ENCODE measurements around the gene SIGLEC14.
"Not testable (repeated sequence)": the region's sequence is repeated elsewhere in the genome, so short reads cannot be mapped to it uniquely, and the experiment has no call there.

Gene SIGLEC14, protein sequence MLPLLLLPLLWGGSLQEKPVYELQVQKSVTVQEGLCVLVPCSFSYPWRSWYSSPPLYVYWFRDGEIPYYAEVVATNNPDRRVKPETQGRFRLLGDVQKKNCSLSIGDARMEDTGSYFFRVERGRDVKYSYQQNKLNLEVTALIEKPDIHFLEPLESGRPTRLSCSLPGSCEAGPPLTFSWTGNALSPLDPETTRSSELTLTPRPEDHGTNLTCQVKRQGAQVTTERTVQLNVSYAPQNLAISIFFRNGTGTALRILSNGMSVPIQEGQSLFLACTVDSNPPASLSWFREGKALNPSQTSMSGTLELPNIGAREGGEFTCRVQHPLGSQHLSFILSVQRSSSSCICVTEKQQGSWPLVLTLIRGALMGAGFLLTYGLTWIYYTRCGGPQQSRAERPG

DNA sequence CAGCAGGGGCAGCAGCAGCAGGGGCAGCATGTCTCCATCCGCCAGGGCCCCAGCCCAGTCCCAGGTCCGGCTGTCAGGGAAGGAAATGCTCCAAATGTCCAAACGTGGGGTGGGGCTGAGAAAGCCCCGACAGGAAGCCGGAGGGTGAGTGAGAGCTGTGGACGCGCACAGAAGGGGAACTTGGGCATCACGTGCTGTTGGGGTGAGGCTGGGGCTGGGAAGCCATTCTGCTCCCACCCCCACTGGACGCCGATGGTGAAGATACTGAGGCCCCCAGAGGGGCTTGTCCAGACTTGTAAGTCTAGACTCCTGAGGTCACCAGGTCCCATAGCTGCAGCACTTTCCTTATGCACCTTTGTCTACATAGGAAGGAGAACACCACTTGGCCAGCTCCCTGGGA is at the start of gene SIGLEC14:
Gene SIGLEC14, minus strand, starts transcription at position 96 of the 400 bp plus-strand sequence. Its CDS starts 66 bp downstream, at position 30.
- DNase-seq (ENCODE audit: low read depth in 1 of 2, low spot score in 1 of 2) = not testable (repeated sequence)

GRCh38 chr19:51695702-51696315 is 49.2 kb upstream of the SIGLEC14 start:
- no peak for DNase-seq (ENCODE audit: low read depth in 1 of 2, low spot score in 1 of 2)

DNA sequence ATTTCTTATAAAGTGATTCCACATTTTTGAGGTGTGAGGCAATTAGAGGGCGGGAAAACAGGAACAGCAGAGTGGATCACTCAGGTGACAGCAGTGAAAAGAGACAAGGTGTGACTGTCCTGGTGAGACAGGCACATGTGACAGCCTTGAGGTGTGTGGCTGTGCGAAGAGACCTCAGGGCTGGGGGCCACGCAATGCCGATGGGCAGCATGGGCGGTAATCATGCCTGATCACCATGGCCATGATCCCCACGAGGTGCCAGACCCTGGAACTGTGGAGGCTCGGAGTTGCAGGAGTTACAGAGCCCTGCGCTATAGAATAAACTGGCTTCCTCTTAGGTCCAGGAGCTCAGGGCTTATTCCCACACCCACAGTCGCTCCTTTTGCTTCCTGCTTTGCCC is 48.5 kb upstream of the SIGLEC14 start:
- DNase-seq (ENCODE audit: low read depth in 1 of 2, low spot score in 1 of 2) = no peak

DNA sequence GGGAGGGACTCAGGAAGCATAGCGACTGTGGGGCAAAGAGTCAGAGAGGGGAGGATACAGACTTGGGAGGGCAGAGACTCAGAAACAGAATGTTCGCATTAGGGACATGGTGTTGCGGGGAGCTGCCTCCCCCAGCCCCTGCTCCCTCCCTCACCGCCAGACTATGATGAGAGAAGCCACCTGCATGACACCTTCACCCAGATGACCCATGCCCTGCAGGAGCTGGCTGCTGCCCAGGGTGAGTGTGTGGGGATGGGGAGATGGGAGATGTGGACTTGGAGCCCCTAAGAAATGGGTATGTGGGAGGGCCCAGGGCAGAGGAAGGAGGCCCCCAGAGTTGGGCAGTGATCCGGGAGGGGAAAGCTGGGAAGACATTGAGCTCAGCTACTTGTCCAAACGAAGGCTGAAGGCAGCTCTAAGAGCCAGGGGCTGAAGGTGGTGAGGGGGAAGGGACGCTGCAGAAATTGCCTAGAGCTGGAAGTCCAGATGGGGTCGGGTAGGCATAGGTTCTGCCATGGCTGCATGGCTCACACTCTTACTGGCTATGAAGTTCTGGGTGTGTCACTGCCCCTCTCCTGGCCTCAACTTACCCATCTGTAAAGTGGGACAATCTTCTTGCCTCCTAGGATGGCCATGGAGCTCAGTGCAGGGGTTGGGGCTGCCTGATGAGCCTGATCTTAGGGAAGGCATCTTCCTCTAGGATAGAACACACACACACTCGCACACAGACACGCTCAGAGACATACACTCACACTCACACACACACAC is 47.9 kb upstream of the SIGLEC14 start:
- DNase-seq (ENCODE audit: low read depth in 1 of 2, low spot score in 1 of 2) = no peak

DNA sequence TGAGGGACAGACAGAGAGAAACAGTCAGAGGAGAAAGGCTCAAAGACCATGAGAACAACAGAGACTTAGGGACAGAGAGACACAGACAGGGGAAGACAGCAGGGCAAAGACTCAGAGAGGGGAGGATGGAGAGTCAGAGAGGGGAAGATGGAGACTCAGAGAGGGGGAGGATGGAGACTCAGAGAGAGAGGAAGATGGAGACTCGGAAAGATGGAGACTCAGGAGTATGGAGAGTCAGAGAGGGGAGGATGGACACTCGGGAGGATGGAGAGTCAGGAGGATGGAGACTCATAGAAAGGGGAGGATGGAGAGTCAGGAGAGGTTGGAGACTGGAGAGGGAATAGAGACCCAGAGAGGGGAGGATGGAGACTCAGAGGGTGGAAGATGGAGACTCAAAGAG is 47.2 kb upstream of the SIGLEC14 start:
- DNase-seq (ENCODE audit: low read depth in 1 of 2, low spot score in 1 of 2) = no peak

- no peak for DNase-seq (ENCODE audit: low read depth in 1 of 2, low spot score in 1 of 2)
These were observed 46.6 kb upstream of the SIGLEC14 start, which contains the start of gene SPACA6 for GRCh38 chr19:51693260-51693659. Gene SPACA6 (plus strand): TSS chr19:51693330. CDS start chr19:51693527, 197 bp downstream.

DNA sequence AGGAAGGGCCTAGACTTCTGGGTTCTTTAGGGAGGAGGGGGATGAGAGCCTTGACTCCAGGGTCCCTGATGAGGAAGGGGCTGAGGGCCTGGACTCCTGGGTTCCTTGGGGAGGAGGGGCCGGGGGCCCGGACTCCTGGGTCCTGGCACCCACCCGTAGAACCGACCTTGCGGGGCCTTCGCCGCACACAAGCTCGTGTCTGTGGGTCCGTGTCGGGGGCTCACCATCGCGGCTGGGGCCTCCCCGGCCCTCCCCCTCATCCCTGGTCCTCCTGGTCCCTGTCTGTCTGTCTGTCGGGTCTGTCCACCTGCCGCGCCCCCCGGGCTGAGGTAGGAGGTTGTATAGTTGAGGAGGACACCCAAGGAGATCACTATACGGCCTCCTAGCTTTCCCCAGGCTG is 45.8 kb upstream of the SIGLEC14 start:
- no peak for DNase-seq (ENCODE audit: low read depth in 1 of 2, low spot score in 1 of 2)

GRCh38 chr19:51691584-51692428 is 45.2 kb upstream of the SIGLEC14 start:
- no peak for DNase-seq (ENCODE audit: low read depth in 1 of 2, low spot score in 1 of 2)

GRCh38 chr19:51691074-51691583 is 44.5 kb upstream of the SIGLEC14 start:
- DNase-seq (ENCODE audit: low read depth in 1 of 2, low spot score in 1 of 2) = no peak

GRCh38 chr19:51690454-51691073 is 43.9 kb upstream of the SIGLEC14 start:
- DNase-seq (ENCODE audit: low read depth in 1 of 2, low spot score in 1 of 2) = peak in 1 of 2 donors; percentile 51

- no peak for DNase-seq (ENCODE audit: low read depth in 1 of 2, low spot score in 1 of 2)
These were observed 43.3 kb upstream of the SIGLEC14 start for GRCh38 chr19:51689751-51690453.

DNA sequence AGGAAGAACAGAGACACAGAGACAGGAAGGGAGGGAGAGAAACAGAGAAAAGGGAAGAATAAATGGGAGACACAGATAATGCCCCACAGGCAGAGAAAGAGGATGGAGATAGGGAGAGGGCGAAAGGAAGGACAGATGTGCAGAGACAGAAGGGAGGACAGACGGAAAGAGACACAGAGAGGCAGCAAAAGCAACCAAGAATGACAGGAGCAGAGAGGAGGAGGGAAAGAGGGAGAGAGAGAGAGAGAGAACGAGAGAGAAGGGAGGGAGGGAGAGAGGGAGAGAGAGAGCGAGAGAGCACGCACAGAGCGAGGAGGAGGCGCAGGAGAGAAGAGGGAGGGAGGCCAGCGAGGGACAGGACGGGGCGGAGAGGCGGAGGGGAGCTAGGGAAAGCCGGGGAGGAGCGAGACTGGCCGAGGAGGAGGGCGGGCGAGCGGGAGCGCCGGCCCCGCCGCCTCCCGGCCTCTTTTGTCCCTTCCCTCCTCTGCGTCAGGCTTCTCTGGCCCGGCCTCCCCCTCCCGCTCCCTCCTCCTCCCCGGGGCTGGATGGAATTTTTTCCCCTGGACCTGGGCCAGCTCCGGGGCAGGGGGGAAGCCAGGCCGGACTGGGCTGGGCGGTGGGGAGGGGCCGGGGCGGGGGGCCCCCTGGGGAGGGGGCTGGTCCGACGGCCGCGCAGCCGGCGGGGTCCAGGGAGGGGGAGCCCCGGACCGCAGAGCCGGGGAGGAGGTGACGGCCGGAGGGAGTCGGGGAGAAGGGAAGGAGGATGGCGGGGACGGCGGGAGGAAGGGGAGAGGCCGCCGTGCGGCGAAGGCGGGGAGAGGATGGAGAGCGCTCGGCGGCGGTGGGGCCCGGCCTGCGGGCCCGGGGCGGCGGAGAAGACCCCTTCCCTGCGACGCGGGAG is 42.3 kb upstream of the SIGLEC14 start:
- no peak for DNase-seq (ENCODE audit: low read depth in 1 of 2, low spot score in 1 of 2)

DNA sequence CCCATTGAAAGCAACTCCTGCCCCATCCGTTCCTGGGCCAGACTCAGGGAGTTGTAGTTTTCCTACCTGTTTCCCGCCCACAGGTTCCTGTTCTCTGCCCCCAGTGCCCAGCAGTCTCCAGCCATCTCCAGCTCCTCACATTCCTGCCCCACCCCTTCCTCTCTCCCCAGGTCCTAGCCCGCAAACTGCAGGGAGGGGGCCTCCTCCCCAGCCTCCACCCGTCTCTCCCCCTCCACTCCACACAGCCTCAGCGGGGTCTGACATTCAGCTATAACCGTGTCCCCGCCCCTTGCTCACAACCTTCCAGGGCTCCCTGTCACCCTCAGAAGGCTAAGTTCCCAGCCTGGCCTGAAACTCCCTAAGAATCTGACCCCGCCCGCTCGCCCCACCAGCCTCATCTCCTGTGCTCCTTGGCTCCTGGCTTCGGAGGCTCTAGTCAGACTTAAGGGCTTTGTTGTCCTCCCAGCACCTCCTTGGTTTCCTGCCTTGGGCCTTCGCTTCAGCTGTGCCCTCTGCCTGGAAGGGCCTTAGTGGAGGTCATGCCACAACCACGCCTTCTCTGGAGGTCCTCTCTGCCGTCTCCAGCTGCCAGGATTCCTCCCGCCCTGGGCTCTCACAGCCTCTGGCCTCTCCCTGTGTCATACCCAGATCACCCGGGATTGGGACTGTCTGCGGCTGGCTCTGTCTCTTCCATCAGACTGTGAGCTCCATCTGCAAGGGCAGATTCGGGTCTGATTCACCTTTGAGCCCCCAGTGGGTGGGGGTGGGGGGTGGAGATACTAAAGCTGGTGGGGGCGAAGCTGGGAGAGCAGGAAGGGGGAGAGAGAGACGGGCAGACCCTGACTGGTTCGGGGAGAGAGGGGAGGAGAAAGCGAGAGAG is 41.4 kb upstream of the SIGLEC14 start:
- no peak for DNase-seq (ENCODE audit: low read depth in 1 of 2, low spot score in 1 of 2)

DNA sequence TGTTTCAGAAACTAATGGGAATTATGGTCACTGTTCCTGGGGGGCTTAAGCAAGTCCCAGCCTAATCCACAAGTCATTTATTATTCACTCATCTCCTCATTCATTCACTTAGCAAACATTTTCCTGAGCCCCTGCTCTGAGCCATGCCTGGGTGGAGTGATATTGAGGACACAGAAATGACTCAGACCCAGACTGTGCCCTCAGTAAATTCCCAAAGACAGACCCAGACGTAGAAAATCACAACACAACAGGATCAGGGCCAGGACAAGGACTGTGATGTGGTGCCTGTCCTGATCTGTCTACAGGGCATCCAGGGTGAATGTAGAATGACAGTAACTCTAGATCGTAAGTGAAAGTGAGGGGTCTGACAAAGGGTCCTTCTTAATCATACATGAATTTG is 39.5 kb upstream of the SIGLEC14 start:
- DNase-seq (ENCODE audit: low read depth in 1 of 2, low spot score in 1 of 2) = no peak

GRCh38 chr19:51681286-51681941 is 34.8 kb upstream of the SIGLEC14 start:
- DNase-seq (ENCODE audit: low read depth in 1 of 2, low spot score in 1 of 2) = no peak

- no peak for DNase-seq (ENCODE audit: low read depth in 1 of 2, low spot score in 1 of 2)
These were observed 33.8 kb upstream of the SIGLEC14 start for GRCh38 chr19:51680474-51680873.

DNA sequence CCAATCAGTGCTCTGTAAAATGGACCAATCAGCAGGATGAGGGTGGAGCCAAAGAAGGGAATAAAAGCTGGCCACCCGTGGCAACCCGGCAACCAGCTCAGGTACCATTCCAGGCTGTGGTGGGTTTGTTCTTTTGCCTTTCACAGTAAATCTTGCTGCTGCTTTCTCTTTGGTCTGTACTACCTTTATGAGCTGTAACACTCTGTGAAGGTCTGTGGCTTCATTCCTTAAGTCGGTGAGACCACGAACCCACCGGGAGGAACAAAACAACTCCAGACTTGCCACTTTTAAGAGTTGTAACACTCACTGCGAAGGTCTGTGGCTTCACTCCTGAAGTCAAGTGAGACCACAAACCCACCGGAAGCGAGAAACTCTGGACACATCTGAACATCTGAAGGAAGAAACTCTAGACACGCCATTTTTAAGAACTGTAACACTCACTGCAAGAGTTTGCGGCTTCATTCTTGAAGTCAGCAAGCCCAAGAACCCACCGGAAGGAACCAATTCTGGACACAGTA is 30.0 kb upstream of the SIGLEC14 start:
- DNase-seq (ENCODE audit: low read depth in 1 of 2, low spot score in 1 of 2) = no peak
